ENCODE results near the gene AP2B1.

The AP2B1 gene

GRCh38 chr17:35766489-35766877 lies 179.4 kb downstream of the AP2B1 start:
- TF ChIP-seq SPI1 (IDR thresholded peaks at IDR 0.05; ENCODE audit: low read depth, low read length) (no peak), POLR2AphosphoS5 (IDR thresholded peaks at IDR 0.05; ENCODE audit: low read depth, low read length) (no peak), POU2F2 (IDR thresholded peaks at IDR 0.05; ENCODE audit: low read depth, low read length) (no peak), TAF1 (IDR thresholded peaks at IDR 0.05; ENCODE audit: low read depth, low read length) (no peak), POLR2A (IDR thresholded peaks at IDR 0.05; ENCODE audit: low read depth, low read length) (no peak), PAX5 (IDR thresholded peaks at IDR 0.05; ENCODE audit: insufficient read depth, low read length, severe bottlenecking) (no peak)
- DNase-seq (ENCODE audit: insufficient read length, low spot score) = no peak
- FAIRE-seq = no peak

- DNase-seq (ENCODE audit: insufficient read length, low spot score) (no peak), FAIRE-seq (no peak)
- no peak for TF ChIP-seq POLR2A (IDR thresholded peaks at IDR 0.05; ENCODE audit: low read depth, low read length)
- TF ChIP-seq SPI1 (IDR thresholded peaks at IDR 0.05; ENCODE audit: low read depth, low read length) = no peak
- TF ChIP-seq POU2F2 (IDR thresholded peaks at IDR 0.05; ENCODE audit: low read depth, low read length) = no peak
- no peak for TF ChIP-seq PAX5 (IDR thresholded peaks at IDR 0.05; ENCODE audit: insufficient read depth, low read length, severe bottlenecking)
- no peak for TF ChIP-seq POLR2AphosphoS5 (IDR thresholded peaks at IDR 0.05; ENCODE audit: low read depth, low read length)
- TF ChIP-seq TAF1 (IDR thresholded peaks at IDR 0.05; ENCODE audit: low read depth, low read length) = no peak
These were observed 179.9 kb downstream of the AP2B1 start for GRCh38 chr17:35766903-35767510.

GRCh38 chr17:35768797-35769196 lies 181.7 kb downstream of the AP2B1 start:
- no peak for DNase-seq (ENCODE audit: insufficient read length, low spot score)
- FAIRE-seq = no peak
- TF ChIP-seq SPI1 (IDR thresholded peaks at IDR 0.05; ENCODE audit: low read depth, low read length) = no peak
- TF ChIP-seq POLR2AphosphoS5 (IDR thresholded peaks at IDR 0.05; ENCODE audit: low read depth, low read length) = no peak
- TF ChIP-seq POLR2A (IDR thresholded peaks at IDR 0.05; ENCODE audit: low read depth, low read length) = no peak
- no peak for TF ChIP-seq POU2F2 (IDR thresholded peaks at IDR 0.05; ENCODE audit: low read depth, low read length)

GRCh38 chr17:35769895-35770486 lies 182.9 kb downstream of the AP2B1 start:
- no peak for FAIRE-seq
- no peak for DNase-seq (ENCODE audit: insufficient read length, low spot score)
- TF ChIP-seq POLR2AphosphoS5 (IDR thresholded peaks at IDR 0.05; ENCODE audit: low read depth, low read length) = no peak
- TF ChIP-seq TAF1 (IDR thresholded peaks at IDR 0.05; ENCODE audit: low read depth, low read length) = no peak
- TF ChIP-seq PAX5 (IDR thresholded peaks at IDR 0.05; ENCODE audit: insufficient read depth, low read length, severe bottlenecking) = no peak
- no peak for TF ChIP-seq POLR2A (IDR thresholded peaks at IDR 0.05; ENCODE audit: low read depth, low read length)
- TF ChIP-seq POU2F2 (IDR thresholded peaks at IDR 0.05; ENCODE audit: low read depth, low read length) = no peak
- no peak for TF ChIP-seq SPI1 (IDR thresholded peaks at IDR 0.05; ENCODE audit: low read depth, low read length)

- DNase-seq (ENCODE audit: insufficient read length, low spot score) (no peak), FAIRE-seq (no peak)
- TF ChIP-seq POLR2AphosphoS5 (IDR thresholded peaks at IDR 0.05; ENCODE audit: low read depth, low read length) = no peak
- TF ChIP-seq POU2F2 (IDR thresholded peaks at IDR 0.05; ENCODE audit: low read depth, low read length) = no peak
- TF ChIP-seq POLR2A (IDR thresholded peaks at IDR 0.05; ENCODE audit: low read depth, low read length) = no peak
- no peak for TF ChIP-seq SPI1 (IDR thresholded peaks at IDR 0.05; ENCODE audit: low read depth, low read length)
- no peak for TF ChIP-seq TAF1 (IDR thresholded peaks at IDR 0.05; ENCODE audit: low read depth, low read length)
- no peak for TF ChIP-seq PAX5 (IDR thresholded peaks at IDR 0.05; ENCODE audit: insufficient read depth, low read length, severe bottlenecking)
These were observed 186.0 kb downstream of the AP2B1 start for GRCh38 chr17:35773129-35773528.

GRCh38 chr17:35773679-35774425 lies 186.7 kb downstream of the AP2B1 start:
- no peak for TF ChIP-seq PAX5 (IDR thresholded peaks at IDR 0.05; ENCODE audit: insufficient read depth, low read length, severe bottlenecking)
- TF ChIP-seq POU2F2 (IDR thresholded peaks at IDR 0.05; ENCODE audit: low read depth, low read length) = no peak
- TF ChIP-seq POLR2AphosphoS5 (IDR thresholded peaks at IDR 0.05; ENCODE audit: low read depth, low read length) = no peak
- TF ChIP-seq SPI1 (IDR thresholded peaks at IDR 0.05; ENCODE audit: low read depth, low read length) = no peak
- TF ChIP-seq TAF1 (IDR thresholded peaks at IDR 0.05; ENCODE audit: low read depth, low read length) = no peak
- no peak for TF ChIP-seq POLR2A (IDR thresholded peaks at IDR 0.05; ENCODE audit: low read depth, low read length)
- DNase-seq (ENCODE audit: insufficient read length, low spot score) = no peak
- FAIRE-seq = no peak

GRCh38 chr17:35774499-35774898 lies 187.4 kb downstream of the AP2B1 start:
- DNase-seq (ENCODE audit: insufficient read length, low spot score) = no peak
- TF ChIP-seq PAX5 (IDR thresholded peaks at IDR 0.05; ENCODE audit: insufficient read depth, low read length, severe bottlenecking) (no peak), TAF1 (IDR thresholded peaks at IDR 0.05; ENCODE audit: low read depth, low read length) (no peak), SPI1 (IDR thresholded peaks at IDR 0.05; ENCODE audit: low read depth, low read length) (no peak), POLR2AphosphoS5 (IDR thresholded peaks at IDR 0.05; ENCODE audit: low read depth, low read length) (no peak), POU2F2 (IDR thresholded peaks at IDR 0.05; ENCODE audit: low read depth, low read length) (no peak), POLR2A (IDR thresholded peaks at IDR 0.05; ENCODE audit: low read depth, low read length) (no peak)
- FAIRE-seq = no peak

- no peak for DNase-seq (ENCODE audit: insufficient read length, low spot score)
- FAIRE-seq = no peak
- no peak for TF ChIP-seq PAX5 (IDR thresholded peaks at IDR 0.05; ENCODE audit: insufficient read depth, low read length, severe bottlenecking)
- TF ChIP-seq SPI1 (IDR thresholded peaks at IDR 0.05; ENCODE audit: low read depth, low read length) = no peak
- TF ChIP-seq POLR2AphosphoS5 (IDR thresholded peaks at IDR 0.05; ENCODE audit: low read depth, low read length) = no peak
- TF ChIP-seq POU2F2 (IDR thresholded peaks at IDR 0.05; ENCODE audit: low read depth, low read length) = no peak
- TF ChIP-seq POLR2A (IDR thresholded peaks at IDR 0.05; ENCODE audit: low read depth, low read length) = no peak
- TF ChIP-seq TAF1 (IDR thresholded peaks at IDR 0.05; ENCODE audit: low read depth, low read length) = no peak
These were observed 187.9 kb downstream of the AP2B1 start for GRCh38 chr17:35775039-35775438.

- TF ChIP-seq SPI1 (IDR thresholded peaks at IDR 0.05; ENCODE audit: low read depth, low read length) = no peak
- DNase-seq (ENCODE audit: insufficient read length, low spot score) (no peak), FAIRE-seq (no peak)
These were observed 188.5 kb downstream of the AP2B1 start for GRCh38 chr17:35775583-35775982.

All from GM12891 (cell line).